ENCODE measurements around the gene ZNF565. TPM values are rescaled to one million over a fixed set of nuclear protein-coding genes. Genes with fewer than 3 reads are reported as not detected.

Gene ZNF565
- total and polyA plus RNA-seq, 4 experiments from 2014 or later, result 0.76 to 10.9 (median 7.3) TPM

- H3K4me3 Mint-ChIP-seq, result peak overlapping the region; percentile 81 to 97 (median 96)
- Histone ChIP-seq H3K36me3 (ENCODE audit: insufficient read depth, low read length) (peaks cover 32% of the 10 kb centered on the region), H3K27me3 (ENCODE audit: insufficient read depth, low read length) (no peaks in the 10 kb centered on the region), H3K9me3 (ENCODE audit: control insufficient read depth in 1 of 2, low read length in 2 of 2) (no peaks in the 10 kb centered on the region), H3K4me1 (ENCODE audit: insufficient read depth, low read length) (peaks cover 15% of the 10 kb centered on the region), H3K27ac (ENCODE audit: low read depth, low read length) (peak overlapping the region; percentile 88), H3K4me3 (ENCODE audit: low read length in 2 of 2) (peak overlapping the region in 1 of 2 donors; percentile 84)
- H3K36me3 Mint-ChIP-seq, result peaks cover 20 to 42% of the 10 kb centered on the region in 2 donors
- POLR2A ChIA-PET (ENCODE audit: partially characterized antibody), result interaction anchor here (1.0 to 5.7 kb wide), 6 partner anchors 13 to 182 kb away, joined by 3 to 61 read pairs (median 7); partner anchors contain the start of genes POLR2I, TBCB, ZNF146 and ZNF565
- H3K9me3 Mint-ChIP-seq, result peaks cover 0 to 3% (median 0%) of the 10 kb centered on the region in 8 donors
- CTCF ChIA-PET (ENCODE audit: partially characterized antibody), result interaction anchor here (6.1 kb wide), 1 partner anchor 13 kb away, joined by 50 read pairs; no protein-coding TSS in a partner anchor
- DNase-seq, result peak; percentile 88 to 92 (median 90)
- peaks cover 12 to 30% (median 23%) of the 10 kb centered on the region in 4 donors for H3K4me1 Mint-ChIP-seq
- no peaks in the 10 kb centered on the region for H3K27me3 Mint-ChIP-seq
- intact Hi-C loops (cut with micrococcal nuclease), result loop anchor here (1.0 kb wide), 2 partner anchors 14 to 87 kb away; partner anchors contain the start of genes THAP8 and WDR62
- peak overlapping the region; percentile 70 to 97 (median 95) for H3K27ac Mint-ChIP-seq
These were observed 73.2 kb downstream of the ZNF565 start for GRCh38 chr19:36141039-36141927.

DNA sequence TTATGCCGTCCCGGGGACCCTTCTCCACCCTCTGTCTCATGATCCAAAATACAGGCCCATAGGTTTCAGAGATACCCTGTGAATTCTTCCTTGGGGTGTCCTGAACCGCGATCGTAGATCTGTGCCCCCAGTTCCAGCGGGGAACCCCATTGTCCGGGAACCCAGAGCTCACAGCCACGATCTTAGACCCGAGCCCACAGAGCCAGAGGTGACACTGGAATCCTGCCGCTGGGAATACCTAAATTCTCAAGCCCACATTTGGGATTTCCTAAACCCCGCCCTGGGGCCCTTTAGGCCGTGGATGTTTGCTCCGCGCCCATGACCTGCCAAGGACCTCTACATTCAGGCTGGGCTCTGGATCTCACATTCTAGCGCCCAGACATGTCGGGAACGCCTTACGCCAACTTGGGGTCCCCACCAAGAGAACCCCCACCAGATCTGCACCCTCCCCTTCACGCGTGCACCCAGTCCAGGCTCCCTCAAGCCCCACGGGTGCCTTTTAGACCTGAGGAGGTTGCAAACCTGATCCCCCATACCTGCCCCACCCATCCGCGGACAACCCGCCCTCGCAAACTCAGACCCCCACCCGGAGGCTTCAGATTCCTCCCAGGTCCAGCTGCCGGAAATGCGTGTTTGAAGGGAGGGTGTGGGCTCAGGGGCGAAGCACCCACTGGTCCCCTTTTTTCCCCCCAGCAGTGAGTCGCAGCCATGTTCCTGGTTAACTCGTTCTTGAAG is 74.0 kb downstream of the ZNF565 start:
- Mint-ChIP-seq H3K4me3 (peak overlapping the region; percentile 92 to 97 (median 96)), H3K27ac (peak overlapping the region; percentile 70 to 97 (median 95)), H3K4me1 (peaks cover 12 to 31% (median 23%) of the 10 kb centered on the region in 4 donors), H3K9me3 (peaks cover 0 to 3% (median 0%) of the 10 kb centered on the region in 8 donors), H3K36me3 (peaks cover 18 to 34% of the 10 kb centered on the region in 2 donors), H3K27me3 (no peaks in the 10 kb centered on the region)
- H3K9me3 ChIP-seq (ENCODE audit: control insufficient read depth in 1 of 2, low read length in 2 of 2), result no peaks in the 10 kb centered on the region
- H3K4me3 ChIP-seq (ENCODE audit: low read length in 2 of 2), result peak overlapping the region; percentile 74 to 84
- peaks cover 24% of the 10 kb centered on the region for H3K36me3 ChIP-seq (ENCODE audit: insufficient read depth, low read length)
- ChIA-PET CTCF (ENCODE audit: partially characterized antibody) (interaction anchor here (0.5 to 6.1 kb wide), 2 partner anchors 12 to 22 kb away, joined by 3 to 50 read pairs; no protein-coding TSS in a partner anchor), POLR2A (ENCODE audit: partially characterized antibody) (interaction anchor here (1.0 to 5.7 kb wide), 10 partner anchors 9 to 187 kb away, joined by 3 to 61 read pairs (median 8); partner anchors contain the start of genes POLR2I, TBCB, THAP8 and ZNF146)
- intact Hi-C loops (cut with micrococcal nuclease), result loop anchor here (1.0 kb wide), 3 partner anchors 13 to 86 kb away; partner anchors contain the start of genes THAP8, WDR62 and ZNF565
- H3K27me3 ChIP-seq (ENCODE audit: insufficient read depth, low read length), result no peaks in the 10 kb centered on the region
- H3K27ac ChIP-seq (ENCODE audit: low read depth, low read length), result peak overlapping the region; percentile 88
- peaks cover 15% of the 10 kb centered on the region for H3K4me1 ChIP-seq (ENCODE audit: insufficient read depth, low read length)
- peak in 3 of 5 donors; percentile 37 to 46 (median 39) for DNase-seq

- Histone ChIP-seq H3K4me1 (ENCODE audit: insufficient read depth, low read length) (peaks cover 15% of the 10 kb centered on the region), H3K27me3 (ENCODE audit: insufficient read depth, low read length) (no peaks in the 10 kb centered on the region), H3K4me3 (ENCODE audit: low read length in 2 of 2) (peak within 1 kb of the TSS; percentile 74 to 84), H3K9me3 (ENCODE audit: control insufficient read depth in 1 of 2, low read length in 2 of 2) (no peaks in the 10 kb centered on the region), H3K36me3 (ENCODE audit: insufficient read depth, low read length) (peaks cover 18% of the 10 kb centered on the region), H3K27ac (ENCODE audit: low read depth, low read length) (peak within 1 kb of the TSS; percentile 88)
- CTCF ChIA-PET (ENCODE audit: partially characterized antibody), result interaction anchor here (0.5 to 6.1 kb wide), 3 partner anchors 11 to 1696 kb away, joined by 3 to 50 read pairs (median 4); no protein-coding TSS in a partner anchor
- Mint-ChIP-seq H3K9me3 (peaks cover 0 to 3% (median 0%) of the 10 kb centered on the region in 8 donors), H3K36me3 (peaks cover 16 to 28% of the 10 kb centered on the region in 2 donors), H3K4me1 (peaks cover 12 to 31% (median 23%) of the 10 kb centered on the region in 4 donors), H3K27me3 (no peaks in the 10 kb centered on the region), H3K27ac (peak within 1 kb of the TSS; percentile 70 to 97 (median 95)), H3K4me3 (peak within 1 kb of the TSS; percentile 92 to 97 (median 96))
- intact Hi-C loops (cut with micrococcal nuclease), result loop anchor here (1.0 kb wide), 3 partner anchors 24 to 75 kb away; partner anchors contain the start of genes TBCB and ZNF565
- DNase-seq, result peak; percentile 87 to 90 (median 88)
- POLR2A ChIA-PET (ENCODE audit: partially characterized antibody), result interaction anchor here (0.7 to 5.7 kb wide), 10 partner anchors 9 to 187 kb away, joined by 3 to 61 read pairs (median 8); partner anchors contain the start of genes POLR2I, TBCB, THAP8 and ZNF146
These were observed 74.8 kb downstream of the ZNF565 start, which contains the start of gene CAPNS1 for GRCh38 chr19:36139473-36140303. TSS of gene CAPNS1 (plus strand) at chr19:36140066. CDS start at chr19:36141012, 946 bp downstream.

GRCh38 chr19:36139120-36139472 is 75.4 kb downstream of the ZNF565 start:
- intact Hi-C loops (cut with micrococcal nuclease), result loop anchor here (1.0 kb wide), 2 partner anchors 24 to 31 kb away; partner anchors contain the start of gene TBCB
- peak overlapping the region; percentile 74 to 84 for H3K4me3 ChIP-seq (ENCODE audit: low read length in 2 of 2)
- H3K4me1 Mint-ChIP-seq, result peaks cover 12 to 31% (median 23%) of the 10 kb centered on the region in 4 donors
- H3K27ac ChIP-seq (ENCODE audit: low read depth, low read length), result peak overlapping the region; percentile 88
- ChIA-PET CTCF (ENCODE audit: partially characterized antibody) (interaction anchor here (0.5 to 6.1 kb wide), 2 partner anchors 11 to 1695 kb away, joined by 4 to 50 read pairs; no protein-coding TSS in a partner anchor), POLR2A (ENCODE audit: partially characterized antibody) (interaction anchor here (0.7 to 5.7 kb wide), 9 partner anchors 8 to 186 kb away, joined by 3 to 61 read pairs (median 9); partner anchors contain the start of genes POLR2I, TBCB, THAP8 and ZNF146)
- H3K9me3 ChIP-seq (ENCODE audit: control insufficient read depth in 1 of 2, low read length in 2 of 2), result no peaks in the 10 kb centered on the region
- peaks cover 13 to 25% of the 10 kb centered on the region in 2 donors for H3K36me3 Mint-ChIP-seq
- H3K4me3 Mint-ChIP-seq, result peak overlapping the region; percentile 92 to 97 (median 96)
- H3K27me3 Mint-ChIP-seq, result no peaks in the 10 kb centered on the region
- peaks cover 0 to 3% (median 0%) of the 10 kb centered on the region in 8 donors for H3K9me3 Mint-ChIP-seq
- H3K27ac Mint-ChIP-seq, result peak overlapping the region; percentile 70 to 97 (median 95)
- no peaks in the 10 kb centered on the region for H3K27me3 ChIP-seq (ENCODE audit: insufficient read depth, low read length)
- H3K36me3 ChIP-seq (ENCODE audit: insufficient read depth, low read length), result peaks cover 15% of the 10 kb centered on the region
- H3K4me1 ChIP-seq (ENCODE audit: insufficient read depth, low read length), result peaks cover 15% of the 10 kb centered on the region
- no peak for DNase-seq

DNA sequence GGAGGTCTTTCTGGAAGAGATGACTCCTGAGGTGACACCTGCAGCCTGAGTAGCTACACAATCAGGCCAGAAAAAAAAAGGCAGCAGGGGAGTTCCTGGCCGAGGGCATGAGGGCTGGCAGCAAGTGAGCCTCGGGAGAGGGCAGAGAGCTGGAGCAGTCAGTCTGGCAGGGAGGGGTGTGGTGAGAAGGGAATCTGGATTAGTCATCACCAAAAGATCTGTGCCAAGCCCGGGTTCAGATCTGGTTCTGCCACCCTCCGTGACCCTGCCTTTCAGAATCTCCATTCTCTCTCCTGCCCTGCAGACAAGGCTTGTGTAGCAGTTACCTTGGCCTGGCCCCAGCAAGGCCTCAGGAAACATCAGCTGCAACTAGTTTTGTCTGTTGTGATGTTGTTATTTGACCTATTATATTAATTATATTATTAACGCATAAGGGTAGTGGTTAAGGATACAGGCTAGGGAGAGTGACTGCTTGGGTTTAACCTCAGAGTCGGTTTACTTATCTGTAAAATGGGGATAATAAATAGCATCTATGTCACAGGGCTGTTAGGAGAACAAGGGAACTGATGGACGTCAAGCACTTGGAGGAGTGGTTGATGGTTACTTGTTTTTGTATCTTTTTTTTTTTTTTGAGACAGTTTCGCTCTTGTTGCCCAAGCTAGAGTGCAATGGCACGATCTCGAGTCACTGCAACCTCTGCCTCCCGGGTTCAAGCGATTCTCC is 77.3 kb downstream of the ZNF565 start:
- Mint-ChIP-seq H3K27ac (peak overlapping the region in 6 of 7 donors; percentile 62 to 84 (median 80)), H3K9me3 (peaks cover 0 to 3% (median 0%) of the 10 kb centered on the region in 8 donors), H3K4me1 (peaks cover 19 to 37% (median 29%) of the 10 kb centered on the region in 4 donors), H3K27me3 (no peaks in the 10 kb centered on the region), H3K4me3 (peak overlapping the region in 4 of 8 donors; percentile 26 to 71 (median 47)), H3K36me3 (peaks cover 6 to 15% of the 10 kb centered on the region in 2 donors)
- ChIA-PET CTCF (ENCODE audit: partially characterized antibody) (interaction anchor here (1.5 to 6.1 kb wide), 2 partner anchors 9 to 33 kb away, joined by 4 to 50 read pairs; no protein-coding TSS in a partner anchor), POLR2A (ENCODE audit: partially characterized antibody) (interaction anchor here (5.7 kb wide), 1 partner anchor 9 kb away, joined by 61 read pairs; no protein-coding TSS in a partner anchor)
- intact Hi-C loops (cut with micrococcal nuclease), result no loop called here
- Histone ChIP-seq H3K4me3 (ENCODE audit: low read length in 2 of 2) (no peak overlapping the region), H3K4me1 (ENCODE audit: insufficient read depth, low read length) (peaks cover 23% of the 10 kb centered on the region), H3K27ac (ENCODE audit: low read depth, low read length) (no peak overlapping the region), H3K27me3 (ENCODE audit: insufficient read depth, low read length) (no peaks in the 10 kb centered on the region), H3K36me3 (ENCODE audit: insufficient read depth, low read length) (peaks cover 4% of the 10 kb centered on the region), H3K9me3 (ENCODE audit: control insufficient read depth in 1 of 2, low read length in 2 of 2) (no peaks in the 10 kb centered on the region)
- DNase-seq, result peak in 1 of 5 donors; percentile 35

Data from CD4-positive, alpha-beta memory T cell (primary cell).